ENCODE measurements around the gene GIMAP8. TPM values are rescaled to one million over a fixed set of nuclear protein-coding genes. Genes with fewer than 3 reads are reported as not detected.
"Not testable (repeated sequence)": the region's sequence is repeated elsewhere in the genome, so short reads cannot be mapped to it uniquely, and the experiment has no call there.

Gene GIMAP8
- total and polyA plus RNA-seq, 4 experiments from 2014 or later: 9.8 to 62.5 (median 49.5) TPM

DNA sequence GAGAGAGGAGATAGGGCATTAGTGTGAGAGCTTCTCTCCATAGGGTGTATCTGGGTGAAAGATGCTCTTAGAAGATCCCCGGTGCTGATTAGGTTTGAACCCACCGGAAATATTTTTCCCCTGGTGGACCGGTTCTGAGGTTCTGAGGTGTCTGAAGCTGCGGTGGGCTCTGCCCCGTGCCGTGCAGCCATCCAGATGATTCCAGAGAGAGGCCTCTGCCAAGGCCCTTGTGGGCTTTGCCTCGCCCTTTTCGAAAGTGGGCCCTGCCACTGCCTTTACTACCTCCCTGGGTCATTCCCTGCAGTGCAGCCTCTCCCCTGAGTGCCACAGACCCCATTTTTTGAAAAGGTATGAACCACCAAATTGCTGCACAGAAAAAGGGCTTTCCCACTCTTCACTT is 2.8 kb downstream of the GIMAP8 start:
- intact Hi-C loops (cut with micrococcal nuclease): no loop called here
- Histone ChIP-seq H3K36me3 (ENCODE audit: insufficient read depth, low read length) (peaks cover 4% of the 10 kb centered on the region), H3K9me3 (ENCODE audit: control insufficient read depth in 1 of 2, low read length in 2 of 2) (peaks cover 0 to 17% of the 10 kb centered on the region in 2 donors), H3K4me1 (ENCODE audit: insufficient read depth, low read length) (peaks cover 68% of the 10 kb centered on the region), H3K27me3 (ENCODE audit: insufficient read depth, low read length) (no peaks in the 10 kb centered on the region), H3K27ac (ENCODE audit: low read depth, low read length) (peak overlapping the region; percentile 48), H3K4me3 (ENCODE audit: low read length in 2 of 2) (peak overlapping the region; percentile 61 to 75)
- DNase-seq: peak; percentile 24 to 61 (median 36)
- Mint-ChIP-seq H3K27ac (peak overlapping the region; percentile 73 to 96 (median 88)), H3K9me3 (peaks cover 2 to 41% (median 19%) of the 10 kb centered on the region in 8 donors), H3K4me1 (peaks cover 46 to 85% (median 59%) of the 10 kb centered on the region in 4 donors), H3K4me3 (peak overlapping the region; percentile 93 to 100 (median 100)), H3K27me3 (no peaks in the 10 kb centered on the region), H3K36me3 (peaks cover 52 to 68% of the 10 kb centered on the region in 2 donors)
- POLR2A ChIA-PET (ENCODE audit: partially characterized antibody): interaction anchor here (0.8 to 31.1 kb wide), 24 partner anchors 20 to 303 kb away, joined by 3 to 1079 read pairs (median 31); partner anchors contain the start of genes GIMAP1, GIMAP4, GIMAP5 and GIMAP6
- CTCF ChIA-PET (ENCODE audit: partially characterized antibody): interaction anchor here (5.3 to 10.5 kb wide), 3 partner anchors 27 to 116 kb away, joined by 47 to 146 read pairs (median 107); partner anchors contain the start of genes GIMAP4 and GIMAP7

DNA sequence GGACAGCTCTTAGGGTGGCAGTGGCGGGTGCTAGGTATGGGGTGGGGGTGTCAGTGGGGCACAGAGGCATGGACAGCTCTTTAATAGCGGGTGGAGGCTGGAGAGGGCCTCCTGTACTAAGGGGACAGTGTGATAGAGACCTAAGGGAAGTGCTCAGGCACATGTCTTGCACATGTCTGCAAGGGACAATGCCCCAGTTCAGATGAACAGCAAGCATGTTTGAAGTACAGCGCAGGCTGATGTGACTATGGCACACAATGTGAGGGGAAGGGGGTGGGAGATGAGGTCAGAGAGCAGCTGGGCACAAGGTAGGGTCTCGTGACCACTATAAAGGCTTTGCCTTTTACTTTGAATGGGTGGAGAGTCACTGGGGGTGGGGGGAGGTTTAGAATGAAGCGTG is 3.5 kb downstream of the GIMAP8 start:
- CTCF ChIA-PET (ENCODE audit: partially characterized antibody): interaction anchor here (0.8 to 10.5 kb wide), 3 partner anchors 31 to 60 kb away, joined by 3 to 146 read pairs (median 5); partner anchors contain the start of gene GIMAP7
- Mint-ChIP-seq H3K4me3 (peak overlapping the region; percentile 93 to 100 (median 100)), H3K36me3 (peaks cover 59 to 73% of the 10 kb centered on the region in 2 donors), H3K27ac (peak overlapping the region; percentile 84 to 96 (median 88)), H3K27me3 (no peaks in the 10 kb centered on the region), H3K9me3 (peaks cover 2 to 41% (median 20%) of the 10 kb centered on the region in 8 donors), H3K4me1 (peaks cover 42 to 83% (median 56%) of the 10 kb centered on the region in 4 donors)
- DNase-seq: no peak
- POLR2A ChIA-PET (ENCODE audit: partially characterized antibody): interaction anchor here (1.0 to 31.1 kb wide), 11 partner anchors 20 to 302 kb away, joined by 3 to 1079 read pairs (median 232); partner anchors contain the start of genes GIMAP1, GIMAP4, GIMAP6 and GIMAP7
- intact Hi-C loops (cut with micrococcal nuclease): no loop called here
- H3K36me3 ChIP-seq (ENCODE audit: insufficient read depth, low read length): peaks cover 4% of the 10 kb centered on the region
- peak overlapping the region; percentile 61 to 75 for H3K4me3 ChIP-seq (ENCODE audit: low read length in 2 of 2)
- no peaks in the 10 kb centered on the region for H3K27me3 ChIP-seq (ENCODE audit: insufficient read depth, low read length)
- peak overlapping the region; percentile 48 for H3K27ac ChIP-seq (ENCODE audit: low read depth, low read length)
- H3K9me3 ChIP-seq (ENCODE audit: control insufficient read depth in 1 of 2, low read length in 2 of 2): peaks cover 0 to 17% of the 10 kb centered on the region in 2 donors
- peaks cover 62% of the 10 kb centered on the region for H3K4me1 ChIP-seq (ENCODE audit: insufficient read depth, low read length)

DNA sequence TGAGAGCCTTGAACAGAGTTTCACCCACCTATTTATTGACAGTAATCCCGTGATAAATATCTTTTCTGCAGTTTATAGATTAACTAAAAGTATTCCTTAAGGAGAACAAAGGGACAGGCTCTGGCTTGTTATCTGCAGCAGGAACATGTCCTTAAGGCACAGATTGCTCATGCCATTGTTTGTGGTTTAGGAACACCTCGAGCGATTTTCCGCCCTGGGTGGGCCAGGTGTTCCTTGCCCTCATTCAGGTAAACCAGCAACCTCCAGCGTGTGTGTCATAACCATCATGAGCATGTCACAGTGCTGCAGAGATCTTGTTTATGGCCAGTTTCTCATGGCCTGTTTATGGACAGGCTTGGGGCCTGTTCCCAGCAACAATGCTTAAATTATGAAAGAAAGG is 6.6 kb downstream of the GIMAP8 start:
- H3K27me3 ChIP-seq (ENCODE audit: insufficient read depth, low read length); CTCF ChIA-PET (ENCODE audit: partially characterized antibody); H3K4me3 ChIP-seq (ENCODE audit: low read length in 2 of 2); H3K36me3 ChIP-seq (ENCODE audit: insufficient read depth, low read length); H3K27ac ChIP-seq (ENCODE audit: low read depth, low read length); intact Hi-C loops (cut with micrococcal nuclease); H3K27me3 Mint-ChIP-seq; DNase-seq: not testable (repeated sequence)
- H3K4me1 ChIP-seq (ENCODE audit: insufficient read depth, low read length): peaks cover 45% of the 10 kb centered on the region
- Mint-ChIP-seq H3K9me3 (peaks cover 7 to 68% (median 45%) of the 10 kb centered on the region in 8 donors), H3K4me3 (peak overlapping the region in 2 of 8 donors; percentile 13 to 44), H3K36me3 (peaks cover 86 to 87% of the 10 kb centered on the region in 2 donors), H3K4me1 (peaks cover 38 to 82% (median 59%) of the 10 kb centered on the region in 4 donors), H3K27ac (peak overlapping the region in 5 of 7 donors; percentile 23 to 83 (median 42))
- POLR2A ChIA-PET (ENCODE audit: partially characterized antibody): interaction anchor here (0.6 to 31.1 kb wide), 4 partner anchors 8 to 113 kb away, joined by 3 to 1079 read pairs (median 318); partner anchors contain the start of gene GIMAP4
- H3K9me3 ChIP-seq (ENCODE audit: control insufficient read depth in 1 of 2, low read length in 2 of 2): peaks cover 0 to 37% of the 10 kb centered on the region in 2 donors

DNA sequence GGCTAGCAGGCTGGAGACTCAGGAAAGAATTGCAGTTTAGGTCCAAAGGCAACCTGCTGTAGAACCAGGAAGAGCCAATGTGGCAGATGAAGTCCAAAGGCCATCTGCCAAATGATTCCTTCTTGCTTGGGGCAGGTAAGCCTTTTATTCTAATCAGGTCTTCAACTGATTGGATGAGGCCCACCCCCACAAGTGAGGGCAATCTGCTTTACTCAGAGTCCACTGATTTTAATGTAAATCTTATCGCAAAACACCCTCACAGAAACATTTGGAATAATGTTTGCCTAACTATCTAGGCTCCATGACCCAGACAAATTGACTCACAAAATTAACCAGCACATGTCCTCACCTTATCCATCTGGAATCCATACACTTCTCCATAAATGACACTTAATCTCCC is 7.8 kb downstream of the GIMAP8 start:
- H3K27ac Mint-ChIP-seq: peak overlapping the region in 6 of 7 donors; percentile 0 to 55 (median 46)
- intact Hi-C loops (cut with micrococcal nuclease): no loop called here
- POLR2A ChIA-PET (ENCODE audit: partially characterized antibody): interaction anchor here (12.9 to 31.1 kb wide), 3 partner anchors 1 to 46 kb away, joined by 280 to 1079 read pairs (median 1079); partner anchors contain the start of gene GIMAP8

DNA sequence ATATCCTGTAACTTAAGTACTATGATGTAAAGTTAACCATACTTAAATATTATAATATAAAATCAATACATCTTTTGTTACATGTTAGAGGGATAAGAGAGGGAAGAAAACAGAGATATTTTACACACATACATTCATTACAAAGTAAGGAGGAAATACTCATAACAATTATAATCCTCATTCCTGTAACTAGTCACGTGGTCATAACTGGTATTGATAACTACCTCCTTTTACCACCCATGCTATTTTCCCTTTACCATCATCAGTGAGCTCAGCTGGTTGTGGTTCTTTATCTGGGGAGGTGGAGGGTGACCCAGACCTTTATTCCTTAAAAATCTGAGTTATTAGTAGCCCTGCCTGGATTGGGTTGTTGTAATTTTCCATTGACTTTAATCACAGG is 8.3 kb downstream of the GIMAP8 start:
- H3K36me3 Mint-ChIP-seq: peaks cover 90 to 97% of the 10 kb centered on the region in 2 donors
- Histone ChIP-seq H3K4me3 (ENCODE audit: low read length in 2 of 2) (no peak overlapping the region), H3K36me3 (ENCODE audit: insufficient read depth, low read length) (peaks cover 9% of the 10 kb centered on the region), H3K4me1 (ENCODE audit: insufficient read depth, low read length) (peaks cover 48% of the 10 kb centered on the region), H3K9me3 (ENCODE audit: control insufficient read depth in 1 of 2, low read length in 2 of 2) (peaks cover 0 to 37% of the 10 kb centered on the region in 2 donors), H3K27ac (ENCODE audit: low read depth, low read length) (no peak overlapping the region), H3K27me3 (ENCODE audit: insufficient read depth, low read length) (no peaks in the 10 kb centered on the region)
- ChIA-PET CTCF (ENCODE audit: partially characterized antibody) (no interaction called here), POLR2A (ENCODE audit: partially characterized antibody) (interaction anchor here (12.9 to 31.1 kb wide), 3 partner anchors 1 to 45 kb away, joined by 280 to 1079 read pairs (median 1079); partner anchors contain the start of gene GIMAP8)
- peak overlapping the region in 2 of 7 donors; percentile 40 to 55 for H3K27ac Mint-ChIP-seq
- intact Hi-C loops (cut with micrococcal nuclease): no loop called here
- H3K9me3 Mint-ChIP-seq: peaks cover 11 to 82% (median 61%) of the 10 kb centered on the region in 8 donors
- no peaks in the 10 kb centered on the region for H3K27me3 Mint-ChIP-seq
- no peak for DNase-seq
- H3K4me1 Mint-ChIP-seq: peaks cover 43 to 86% (median 59%) of the 10 kb centered on the region in 4 donors
- H3K4me3 Mint-ChIP-seq: peak overlapping the region in 1 of 8 donors; percentile 46

More for the DNA sequence above, 7.8 kb downstream of the GIMAP8 start:
- Histone ChIP-seq H3K4me3 (ENCODE audit: low read length in 2 of 2) (no peak overlapping the region), H3K36me3 (ENCODE audit: insufficient read depth, low read length) (peaks cover 9% of the 10 kb centered on the region), H3K4me1 (ENCODE audit: insufficient read depth, low read length) (peaks cover 48% of the 10 kb centered on the region), H3K27me3 (ENCODE audit: insufficient read depth, low read length) (no peaks in the 10 kb centered on the region), H3K9me3 (ENCODE audit: control insufficient read depth in 1 of 2, low read length in 2 of 2) (peaks cover 0 to 37% of the 10 kb centered on the region in 2 donors), H3K27ac (ENCODE audit: low read depth, low read length) (no peak overlapping the region)
- Mint-ChIP-seq H3K27me3 (no peaks in the 10 kb centered on the region), H3K9me3 (peaks cover 9 to 79% (median 57%) of the 10 kb centered on the region in 8 donors), H3K4me3 (peak overlapping the region in 4 of 8 donors; percentile 2 to 46 (median 12)), H3K4me1 (peaks cover 41 to 86% (median 60%) of the 10 kb centered on the region in 4 donors), H3K36me3 (peaks cover 90 to 97% of the 10 kb centered on the region in 2 donors)
- DNase-seq: no peak
- CTCF ChIA-PET (ENCODE audit: partially characterized antibody): no interaction called here

DNA sequence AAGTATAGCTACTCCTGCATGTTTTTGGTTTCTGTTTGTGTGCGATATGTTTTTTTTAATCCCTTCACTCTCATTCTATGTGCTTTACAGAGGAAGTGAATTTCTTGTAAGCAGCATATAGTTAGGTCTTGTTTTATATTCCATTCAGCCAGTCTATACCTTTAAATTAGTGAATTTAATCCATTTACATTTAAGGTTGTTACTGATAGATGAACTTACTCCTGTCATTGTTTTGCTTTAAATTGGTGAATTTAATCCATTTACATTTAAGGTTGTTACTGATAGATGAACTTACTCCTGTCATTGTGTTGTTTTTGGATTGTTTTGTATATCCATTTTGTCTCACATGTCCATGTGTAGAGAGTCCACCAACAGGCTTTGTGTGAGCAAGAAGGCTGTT is 11.1 kb downstream of the GIMAP8 start:
- Histone ChIP-seq H3K27me3 (ENCODE audit: insufficient read depth, low read length) (no peaks in the 10 kb centered on the region), H3K4me3 (ENCODE audit: low read length in 2 of 2) (no peak overlapping the region), H3K9me3 (ENCODE audit: control insufficient read depth in 1 of 2, low read length in 2 of 2) (peaks cover 0 to 26% of the 10 kb centered on the region in 2 donors), H3K27ac (ENCODE audit: low read depth, low read length) (no peak overlapping the region), H3K4me1 (ENCODE audit: insufficient read depth, low read length) (peaks cover 49% of the 10 kb centered on the region), H3K36me3 (ENCODE audit: insufficient read depth, low read length) (peaks cover 6% of the 10 kb centered on the region)
- peaks cover 46 to 89% (median 62%) of the 10 kb centered on the region in 4 donors for H3K4me1 Mint-ChIP-seq
- H3K36me3 Mint-ChIP-seq: peaks cover 84 to 94% of the 10 kb centered on the region in 2 donors
- no peaks in the 10 kb centered on the region for H3K27me3 Mint-ChIP-seq
- peak overlapping the region in 3 of 8 donors; percentile 2 to 69 (median 47) for H3K4me3 Mint-ChIP-seq
- no peak for DNase-seq
- ChIA-PET CTCF (ENCODE audit: partially characterized antibody) (interaction anchor here (1.2 to 1.5 kb wide), 3 partner anchors 11 to 53 kb away, joined by 3 to 5 read pairs (median 4); partner anchors contain the start of genes GIMAP7 and GIMAP8), POLR2A (ENCODE audit: partially characterized antibody) (interaction anchor here (2.2 to 31.1 kb wide), 4 partner anchors 2 to 53 kb away, joined by 9 to 1079 read pairs (median 544); partner anchors contain the start of genes GIMAP7 and GIMAP8)
- peaks cover 9 to 62% (median 49%) of the 10 kb centered on the region in 8 donors for H3K9me3 Mint-ChIP-seq
- intact Hi-C loops (cut with micrococcal nuclease): no loop called here
- peak overlapping the region in 5 of 7 donors; percentile 37 to 69 (median 50) for H3K27ac Mint-ChIP-seq

DNA sequence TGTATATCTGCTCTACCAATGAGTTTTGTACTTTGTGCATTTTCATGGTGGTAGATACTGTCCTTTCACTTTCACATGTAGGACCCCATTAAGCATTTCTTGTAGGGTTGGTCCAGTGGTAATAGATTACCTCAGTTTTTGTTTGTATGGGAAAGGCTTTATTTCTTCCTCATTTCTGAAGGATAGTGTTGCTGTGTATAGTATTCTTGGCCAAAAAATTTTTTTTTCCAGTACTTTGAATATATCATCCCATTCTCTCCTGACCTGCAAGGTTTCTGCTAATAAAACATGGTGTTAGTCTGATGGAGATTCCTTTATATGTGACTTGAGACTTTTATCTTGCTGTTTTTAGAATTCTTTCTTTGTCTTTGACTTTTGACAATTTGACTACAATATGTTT is 12.0 kb downstream of the GIMAP8 start:
- peaks cover 12% of the 10 kb centered on the region for H3K36me3 ChIP-seq (ENCODE audit: insufficient read depth, low read length)
- POLR2A ChIA-PET (ENCODE audit: partially characterized antibody): interaction anchor here (1.1 to 31.1 kb wide), 4 partner anchors 3 to 58 kb away, joined by 3 to 1079 read pairs (median 544); partner anchors contain the start of genes GIMAP7 and GIMAP8
- peaks cover 0 to 21% of the 10 kb centered on the region in 2 donors for H3K9me3 ChIP-seq (ENCODE audit: control insufficient read depth in 1 of 2, low read length in 2 of 2)
- no peak overlapping the region for H3K27ac ChIP-seq (ENCODE audit: low read depth, low read length)
- peaks cover 9 to 53% (median 44%) of the 10 kb centered on the region in 8 donors for H3K9me3 Mint-ChIP-seq
- peaks cover 53% of the 10 kb centered on the region for H3K4me1 ChIP-seq (ENCODE audit: insufficient read depth, low read length)
- peaks cover 49 to 91% (median 65%) of the 10 kb centered on the region in 4 donors for H3K4me1 Mint-ChIP-seq
- CTCF ChIA-PET (ENCODE audit: partially characterized antibody): no interaction called here
- no peaks in the 10 kb centered on the region for H3K27me3 Mint-ChIP-seq
- no peak overlapping the region for H3K4me3 ChIP-seq (ENCODE audit: low read length in 2 of 2)
- no peak for DNase-seq
- no peaks in the 10 kb centered on the region for H3K27me3 ChIP-seq (ENCODE audit: insufficient read depth, low read length)
- peaks cover 85 to 94% of the 10 kb centered on the region in 2 donors for H3K36me3 Mint-ChIP-seq
- H3K27ac Mint-ChIP-seq: peak overlapping the region in 3 of 7 donors; percentile 2 to 69 (median 47)
- H3K4me3 Mint-ChIP-seq: peak overlapping the region in 3 of 8 donors; percentile 2 to 13 (median 12)
- intact Hi-C loops (cut with micrococcal nuclease): no loop called here

Data from CD4-positive, alpha-beta memory T cell (primary cell).